Right lobe of liver (tissue), 6 donors: Measurements from ENCODE around the gene APBA3. TPM values are rescaled to one million over a fixed set of nuclear protein-coding genes. Genes with fewer than 3 reads are reported as not detected.
A peak's percentile ranks its signal among the peaks of the same experiment; 100 is the strongest.

Experiments
- ATAC-seq, 4 donors: fragments of 200-7000 bp; cut with Tn5 transposase; one replicate each; pipeline ENCODE4 v1.9.1; 2020; ENCODE audit warnings: mild to moderate bottlenecking in 4 of 4, moderate library complexity in 4 of 4
- DNase-seq, 3 donors: peaks; one replicate each; pipeline ENCODE4 v3.0.0-alpha.2; 2020
- H3K27ac ChIP-seq, 3 donors: fragments of 200-600 bp; one replicate each; pipeline ENCODE4 v1.8.0; 2022
- H3K27me3 ChIP-seq, 2 donors: fragments of 200-600 bp; one replicate each; pipeline ENCODE4 v1.8.0; 2022
- H3K36me3 ChIP-seq, 4 donors: fragments of 200-600 bp; sonication (generic) in 1 of 4; one replicate each; pipeline versions ENCODE4 v1.5.1 to v1.8.0; 2017 to 2022; ENCODE audit warnings: control low read depth in 1 of 4
- H3K4me1 ChIP-seq, 4 donors: fragments of 200-600 bp; sonication (generic) in 1 of 4; one replicate each; pipeline versions ENCODE4 v1.5.1 to v1.8.0; 2017 to 2022; ENCODE audit warnings: control low read depth in 1 of 4
- H3K4me3 ChIP-seq, 3 donors: fragments of 200-600 bp; one replicate each; pipeline ENCODE4 v1.8.0; 2022
- H3K9me3 ChIP-seq, 4 donors: fragments of 200-600 bp; sonication (generic) in 1 of 4; one replicate each; pipeline versions ENCODE4 v1.5.1 to v1.8.0; 2017 to 2022; ENCODE audit warnings: control low read depth in 1 of 4
- POLR2A ChIP-seq: fragments of 450-650 bp; IDR thresholded peaks from one replicate; pipeline ENCODE4 v1.6.1; 2017; ENCODE audit warnings: antibody characterized with exemption, mild to moderate bottlenecking
- WGBS: methylation state at CpG from one replicate; pipeline ENCODE4 v1.1.6; 2018; ENCODE audit warnings: low coverage, low lambda C conversion rate; ENCODE audit not compliant: insufficient coverage; ENCODE audit errors: missing lambda C conversion rate; 5-methylcytosine and 5-hydroxymethylcytosine counted together
- intact Hi-C, 2 donors: fragments of 100-400 bp; cut with DNase I; formaldehyde crosslinking; loops; one replicate each; pipeline versions ENCODE4 v1.11.2 to v1.14.1; 2022
- total RNA-seq, 6 experiments: library from RNA; depleted of rRNA in 2 of 6; stranded (reverse); fragments of >200 nt in 2 of 6; fragmentation: NEBNext Ultra II Directional in 3 of 6; extraction: Animal tissue kit (Norgen Biotek cat#: 25700) in 3 of 6; gene quantifications; one replicate each; pipeline versions ENCODE4 v1.1.0 to v1.2.4, GENCODE V29; 2016 to 2023
- TF ChIP-seq, protein P1 (sequence below), 4 donors: fragments of 200-600 bp in 3 of 4; fragments of 450-650 bp in 1 of 4; IDR thresholded peaks; one replicate each; pipeline versions ENCODE4 v1.5.1 to v1.8.0; 2016 to 2022; ENCODE audit warnings: antibody characterized with exemption in 4 of 4, mild to moderate bottlenecking in 2 of 4
- donor health status: DM: no; HTN: yes; CAD: no.
- donor health status: DM: no; HTN: no; CAD: no.
- donor health status: DM: no; HTN: no; CAD: no.
- donor health status: DM: no; HTN: yes; CAD: no.
- donor health status: DM: no; HTN: yes; CAD: no.

APBA3 gene
- total RNA-seq, 6 experiments from 2014 or later = 10.1 to 24.1 (median 12.6) TPM

GRCh38 chr19:3784607-3785450 is 23.3 kb upstream of the APBA3 start:
- no peak for DNase-seq
- peak; percentile 3 to 40 (median 19) for ATAC-seq
- WGBS = 19% methylated on average over 11 of the region's 25 CpGs
- Histone ChIP-seq H3K27ac (no peak overlapping the region), H3K9me3 (peaks cover 0 to 11% (median 0%) of the 10 kb centered on the region in 4 donors), H3K27me3 (no peaks in the 10 kb centered on the region), H3K36me3 (no peaks in the 10 kb centered on the region), H3K4me3 (peak overlapping the region in 1 of 3 donors; percentile 39), H3K4me1 (no peaks in the 10 kb centered on the region)
- intact Hi-C loops = loop anchor here in 1 of 2 donors (10.0 kb wide), 1 partner anchor 430 kb away; no protein-coding TSS in a partner anchor
- no peak for TF ChIP-seq POLR2A
- TF ChIP-seq, protein P1, sequence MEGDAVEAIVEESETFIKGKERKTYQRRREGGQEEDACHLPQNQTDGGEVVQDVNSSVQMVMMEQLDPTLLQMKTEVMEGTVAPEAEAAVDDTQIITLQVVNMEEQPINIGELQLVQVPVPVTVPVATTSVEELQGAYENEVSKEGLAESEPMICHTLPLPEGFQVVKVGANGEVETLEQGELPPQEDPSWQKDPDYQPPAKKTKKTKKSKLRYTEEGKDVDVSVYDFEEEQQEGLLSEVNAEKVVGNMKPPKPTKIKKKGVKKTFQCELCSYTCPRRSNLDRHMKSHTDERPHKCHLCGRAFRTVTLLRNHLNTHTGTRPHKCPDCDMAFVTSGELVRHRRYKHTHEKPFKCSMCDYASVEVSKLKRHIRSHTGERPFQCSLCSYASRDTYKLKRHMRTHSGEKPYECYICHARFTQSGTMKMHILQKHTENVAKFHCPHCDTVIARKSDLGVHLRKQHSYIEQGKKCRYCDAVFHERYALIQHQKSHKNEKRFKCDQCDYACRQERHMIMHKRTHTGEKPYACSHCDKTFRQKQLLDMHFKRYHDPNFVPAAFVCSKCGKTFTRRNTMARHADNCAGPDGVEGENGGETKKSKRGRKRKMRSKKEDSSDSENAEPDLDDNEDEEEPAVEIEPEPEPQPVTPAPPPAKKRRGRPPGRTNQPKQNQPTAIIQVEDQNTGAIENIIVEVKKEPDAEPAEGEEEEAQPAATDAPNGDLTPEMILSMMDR (IDR thresholded peaks at IDR 0.05) = no peak

GRCh38 chr19:3783660-3784584 is 22.4 kb upstream of the APBA3 start:
- H3K9me3 ChIP-seq = peaks cover 0 to 11% (median 0%) of the 10 kb centered on the region in 4 donors
- TF ChIP-seq POLR2A = no peak
- TF ChIP-seq, protein P1 (IDR thresholded peaks at IDR 0.05) = peak; percentile 15 to 40 (median 34)
- no peak overlapping the region for H3K4me3 ChIP-seq
- H3K36me3 ChIP-seq = no peaks in the 10 kb centered on the region
- DNase-seq (no peak), ATAC-seq (peak; percentile 39 to 75 (median 53))
- 59% methylated on average over 12 of the region's 49 CpGs for WGBS
- no peaks in the 10 kb centered on the region for H3K27me3 ChIP-seq
- H3K27ac ChIP-seq = no peak overlapping the region
- H3K4me1 ChIP-seq = no peaks in the 10 kb centered on the region
- intact Hi-C loops = loop anchor here in 1 of 2 donors (10.0 kb wide), 1 partner anchor 431 kb away; no protein-coding TSS in a partner anchor

- 27% methylated on average over 2 of the region's 13 CpGs for WGBS
- DNase-seq = no peak
- Histone ChIP-seq H3K27ac (no peak overlapping the region), H3K9me3 (peaks cover 0 to 11% (median 0%) of the 10 kb centered on the region in 4 donors), H3K27me3 (no peaks in the 10 kb centered on the region), H3K4me1 (no peaks in the 10 kb centered on the region), H3K4me3 (no peak overlapping the region), H3K36me3 (no peaks in the 10 kb centered on the region)
- no peak for ATAC-seq
- TF ChIP-seq POLR2A = no peak
- TF ChIP-seq, protein P1 (IDR thresholded peaks at IDR 0.05) = no peak
- intact Hi-C loops = loop anchor here in 1 of 2 donors (10.0 kb wide), 1 partner anchor 432 kb away; no protein-coding TSS in a partner anchor
Observed at GRCh38 chr19:3782903-3783302, 21.4 kb upstream of the APBA3 start.

GRCh38 chr19:3782330-3782729 is 20.8 kb upstream of the APBA3 start:
- no peak for ATAC-seq
- intact Hi-C loops = loop anchor here in 1 of 2 donors (10.0 kb wide), 1 partner anchor 432 kb away; no protein-coding TSS in a partner anchor
- Histone ChIP-seq H3K36me3 (no peaks in the 10 kb centered on the region), H3K4me1 (no peaks in the 10 kb centered on the region), H3K27ac (no peak overlapping the region), H3K27me3 (no peaks in the 10 kb centered on the region), H3K4me3 (no peak overlapping the region), H3K9me3 (peaks cover 0 to 11% (median 0%) of the 10 kb centered on the region in 4 donors)
- DNase-seq = no peak
- TF ChIP-seq, protein P1 (IDR thresholded peaks at IDR 0.05) = no peak
- TF ChIP-seq POLR2A = no peak
- 92% methylated on average over 1 of the region's 1 CpG for WGBS
